BJ (cell line): Measurements from ENCODE around the gene ZNF17. TPM values are rescaled to one million over a fixed set of nuclear protein-coding genes. Genes with fewer than 3 reads are reported as not detected.

Experiments used
- CTCF ChIA-PET: fragments of 350-600 bp; formaldehyde crosslinking; extraction: SDS; loops from one replicate; lab custom pipeline; 2021; ENCODE audit warnings: antibody characterized with exemption, inconsistent platforms; lab: Yijun Ruan, JAX
- POLR2A ChIA-PET: fragments of 300-600 bp; sonication (Branson Sonifier 250); formaldehyde crosslinking; extraction: SDS; loops from one replicate; lab custom pipeline; 2021; ENCODE audit warnings: antibody characterized with exemption; lab: Charles Lee
- DNase-seq: peaks from one replicate; pipeline ENCODE4 v3.0.0-alpha.2; 2011; ENCODE audit warnings: low read depth
- H3K27me3 ChIP-seq: 2 replicates; pipeline ENCODE4 v1.6.0; 2011; ENCODE audit warnings: low read length; ENCODE audit not compliant: control insufficient read depth, insufficient read depth
- H3K36me3 ChIP-seq: 2 replicates; pipeline ENCODE4 v1.5.1; 2011; ENCODE audit warnings: low read length; ENCODE audit not compliant: control insufficient read depth, insufficient read depth
- H3K4me3 ChIP-seq: 2 replicates; pipeline ENCODE4 v1.5.1; 2011; ENCODE audit warnings: low read depth, mild to moderate bottlenecking, control low read depth, low read length
- CTCF ChIP-seq: IDR thresholded peaks from 2 replicates; pipeline ENCODE4 v1.5.1; 2011; ENCODE audit warnings: low read depth, mild to moderate bottlenecking, control low read depth, inconsistent platforms, low read length, moderate library complexity; ENCODE audit not compliant: insufficient read depth
- polyA plus RNA-seq: library from polyadenylated mRNA; depleted of rRNA; stranded (reverse); fragments of >200 nt; gene quantifications from 2 replicates; pipeline ENCODE4 v1.2.3, GENCODE V29; 2011

The ZNF17 gene
- polyA plus RNA-seq, 1 experiment = 4.2 TPM

- DNase-seq = no peak
- H3K4me3 ChIP-seq = no peak overlapping the region
- no peaks in the 10 kb centered on the region for H3K27me3 ChIP-seq
- no peak for TF ChIP-seq CTCF
- POLR2A ChIA-PET = no interaction called here
- CTCF ChIA-PET = no interaction called here
- H3K36me3 ChIP-seq = no peaks in the 10 kb centered on the region; the same call in 1 of the 2 replicates
Measured at GRCh38 chr19:57382806-57383488, 28.0 kb upstream of the ZNF17 start.

GRCh38 chr19:57389194-57389729, 21.7 kb upstream of the ZNF17 start:
- no peaks in the 10 kb centered on the region for H3K27me3 ChIP-seq
- H3K4me3 ChIP-seq = peak overlapping the region; percentile 91
- POLR2A ChIA-PET = interaction anchor here (0.9 kb wide), 1 partner anchor 26 kb away, joined by 3 read pairs; no protein-coding TSS in a partner anchor
- CTCF ChIA-PET = interaction anchor here (1.2 kb wide), 1 partner anchor 16 kb away, joined by 3 read pairs; no protein-coding TSS in a partner anchor
- DNase-seq = no peak
- TF ChIP-seq CTCF = no peak
- peaks cover 4% of the 10 kb centered on the region for H3K36me3 ChIP-seq

GRCh38 chr19:57389730-57390598, 21.0 kb upstream of the ZNF17 start, which contains the start of gene ZNF548:
TSS of gene ZNF548 (plus strand) at chr19:57389854. CDS start at chr19:57390100, 246 bp downstream.
- Histone ChIP-seq H3K27me3 (no peaks in the 10 kb centered on the region), H3K4me3 (peak within 1 kb of the TSS; percentile 91), H3K36me3 (peaks cover 4% of the 10 kb centered on the region)
- peak; percentile 25; the same call in 1 of the 2 replicates for TF ChIP-seq CTCF
- POLR2A ChIA-PET = interaction anchor here (0.9 kb wide), 1 partner anchor 27 kb away, joined by 3 read pairs; no protein-coding TSS in a partner anchor
- peak; percentile 96 for DNase-seq
- CTCF ChIA-PET = interaction anchor here (1.2 kb wide), 1 partner anchor 16 kb away, joined by 3 read pairs; no protein-coding TSS in a partner anchor

GRCh38 chr19:57395710-57396109, 15.3 kb upstream of the ZNF17 start:
- no peak overlapping the region for H3K4me3 ChIP-seq
- TF ChIP-seq CTCF = no peak
- H3K27me3 ChIP-seq = no peaks in the 10 kb centered on the region
- DNase-seq = no peak
- ChIA-PET CTCF (no interaction called here), POLR2A (no interaction called here)
- peaks cover 26% of the 10 kb centered on the region for H3K36me3 ChIP-seq
